ENCODE measurements around the gene NUDCD3. TPM values are rescaled to one million over a fixed set of nuclear protein-coding genes. Genes with fewer than 3 reads are reported as not detected.

NUDCD3 gene
- total RNA-seq, 1 experiment from 2014 or later, result 57.6 TPM

DNA sequence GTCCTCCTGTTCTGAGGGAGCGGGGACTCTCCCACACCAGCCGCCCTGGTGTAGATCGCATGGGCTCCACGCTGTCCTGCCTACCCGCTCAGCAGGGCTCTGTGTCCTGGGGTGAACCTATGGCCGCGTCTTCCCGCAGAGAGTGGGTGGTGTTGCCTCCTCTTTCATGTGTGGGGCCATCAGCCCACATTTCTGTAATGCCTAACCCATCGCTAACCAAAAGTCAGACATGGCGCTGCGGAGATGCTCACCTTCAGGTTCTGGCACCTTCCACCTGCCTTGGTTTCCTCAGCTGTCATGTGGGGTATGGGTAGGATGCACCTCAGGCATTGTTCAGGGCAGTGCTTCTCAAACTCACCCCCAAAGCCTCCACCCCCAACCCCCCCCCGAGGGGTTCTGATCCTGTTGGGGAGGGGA, 114.5 kb downstream of the NUDCD3 start:
- Histone ChIP-seq H3K4me1 (0 out of 2 replicates have a peak, but pooled peaks cover 3% of the 10 kb centered on the region), H3K9me3 (replicated peaks) (no peaks in the 10 kb centered on the region), H3K36me3 (no peaks in the 10 kb centered on the region), H3K4me3 (no peak overlapping the region), H3K27me3 (no peaks in the 10 kb centered on the region), H3K27ac (no peak overlapping the region)
- DNase-seq, result no peak

DNA sequence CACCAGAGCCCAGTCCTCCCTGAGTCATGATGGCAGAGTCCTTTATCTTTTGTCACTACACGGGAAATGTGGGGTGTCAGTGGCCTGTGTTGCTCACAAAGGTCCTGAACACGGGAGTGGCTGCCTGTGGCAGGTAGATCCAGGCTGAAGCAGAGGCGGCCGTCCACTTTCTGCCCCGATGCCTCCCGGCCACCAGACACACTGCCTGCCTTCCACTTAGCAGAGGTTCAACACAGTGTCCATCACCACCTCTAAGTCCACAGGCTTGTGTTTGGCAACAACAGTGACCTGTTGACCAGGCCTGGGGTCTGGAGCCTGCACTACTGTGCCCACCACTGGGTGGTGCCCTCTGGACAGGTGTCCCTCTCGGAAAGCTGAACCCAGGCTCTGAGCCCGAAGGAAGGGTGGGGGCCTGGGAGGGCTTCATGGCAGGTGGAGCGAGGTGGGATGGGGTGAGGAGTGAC, 115.2 kb downstream of the NUDCD3 start:
- peak in 1 of 2 experiments; percentile 39 for DNase-seq
- no peaks in the 10 kb centered on the region for H3K36me3 ChIP-seq

DNA sequence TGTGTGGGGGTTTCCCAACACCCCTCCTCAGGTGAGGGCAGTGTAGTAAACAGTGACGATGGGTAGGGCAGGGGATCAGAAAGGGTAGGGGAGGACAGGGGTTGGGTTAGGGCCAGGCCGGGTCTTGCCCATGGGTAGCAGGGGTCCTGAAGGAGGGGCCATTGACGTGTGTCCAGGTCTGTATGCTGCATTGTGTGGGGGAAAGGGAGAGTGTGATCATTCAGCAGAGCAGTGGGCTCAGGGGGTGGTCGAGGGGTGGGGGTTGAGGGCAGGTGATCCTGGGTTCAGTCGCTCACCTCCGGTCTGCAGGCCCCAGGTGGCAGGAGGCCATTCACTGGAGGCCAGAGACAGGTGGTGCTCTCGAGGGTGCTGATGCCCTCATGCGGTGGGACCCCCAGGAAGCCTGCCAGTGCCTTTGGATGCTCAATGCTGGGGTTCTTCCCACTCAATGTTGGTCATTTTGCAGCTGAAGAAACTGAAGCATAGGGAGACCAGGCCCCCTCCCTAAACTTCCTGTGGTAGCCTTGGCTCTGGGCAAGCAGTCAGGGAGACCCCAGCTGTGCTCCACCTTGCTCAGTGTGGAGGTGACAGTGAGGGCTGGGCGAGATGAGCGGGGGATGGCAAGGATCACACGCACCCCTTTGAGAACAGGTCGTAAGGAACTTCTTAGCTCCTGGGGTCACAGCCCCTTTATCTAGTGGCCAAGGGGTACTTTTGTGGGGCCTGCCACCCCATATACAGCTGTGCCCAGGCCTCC, 116.3 kb downstream of the NUDCD3 start:
- H3K4me3 ChIP-seq, result no peak overlapping the region
- no peak for DNase-seq

More for the DNA sequence above, 115.2 kb downstream of the NUDCD3 start:
- H3K9me3 ChIP-seq (replicated peaks), result no peaks in the 10 kb centered on the region
- 0 out of 2 replicates have a peak, but pooled peaks cover 3% of the 10 kb centered on the region for H3K4me1 ChIP-seq
- H3K27ac ChIP-seq, result no peak overlapping the region
- no peaks in the 10 kb centered on the region for H3K27me3 ChIP-seq
- no peak overlapping the region for H3K4me3 ChIP-seq

DNA sequence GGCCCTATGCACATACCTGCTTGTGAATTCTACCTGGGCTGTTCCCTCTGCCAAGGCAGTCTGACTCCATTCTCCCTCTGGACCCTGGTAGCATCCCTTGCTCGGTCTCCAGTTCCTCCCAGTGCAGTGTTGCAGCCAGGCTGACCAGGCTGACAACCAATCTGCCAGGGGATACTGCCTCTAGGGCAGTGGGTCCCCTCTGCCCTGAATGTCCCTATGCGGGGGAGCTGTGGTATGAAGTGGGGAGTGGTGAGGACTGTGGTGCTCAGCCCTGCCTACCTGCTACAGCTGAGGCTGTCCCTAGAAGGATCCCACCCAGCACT, 117.1 kb downstream of the NUDCD3 start:
- Histone ChIP-seq H3K27ac (no peak overlapping the region), H3K4me1 (peaks cover 3% of the 10 kb centered on the region; the same call in 1 of the 2 replicates), H3K9me3 (replicated peaks) (no peaks in the 10 kb centered on the region), H3K27me3 (no peaks in the 10 kb centered on the region), H3K4me3 (no peak overlapping the region), H3K36me3 (no peaks in the 10 kb centered on the region)
- DNase-seq, result no peak

More for the DNA sequence above, 116.3 kb downstream of the NUDCD3 start:
- Histone ChIP-seq H3K36me3 (no peaks in the 10 kb centered on the region), H3K27ac (no peak overlapping the region), H3K9me3 (replicated peaks) (no peaks in the 10 kb centered on the region), H3K27me3 (no peaks in the 10 kb centered on the region), H3K4me1 (0 out of 2 replicates have a peak, but pooled peaks cover 3% of the 10 kb centered on the region)

DNA sequence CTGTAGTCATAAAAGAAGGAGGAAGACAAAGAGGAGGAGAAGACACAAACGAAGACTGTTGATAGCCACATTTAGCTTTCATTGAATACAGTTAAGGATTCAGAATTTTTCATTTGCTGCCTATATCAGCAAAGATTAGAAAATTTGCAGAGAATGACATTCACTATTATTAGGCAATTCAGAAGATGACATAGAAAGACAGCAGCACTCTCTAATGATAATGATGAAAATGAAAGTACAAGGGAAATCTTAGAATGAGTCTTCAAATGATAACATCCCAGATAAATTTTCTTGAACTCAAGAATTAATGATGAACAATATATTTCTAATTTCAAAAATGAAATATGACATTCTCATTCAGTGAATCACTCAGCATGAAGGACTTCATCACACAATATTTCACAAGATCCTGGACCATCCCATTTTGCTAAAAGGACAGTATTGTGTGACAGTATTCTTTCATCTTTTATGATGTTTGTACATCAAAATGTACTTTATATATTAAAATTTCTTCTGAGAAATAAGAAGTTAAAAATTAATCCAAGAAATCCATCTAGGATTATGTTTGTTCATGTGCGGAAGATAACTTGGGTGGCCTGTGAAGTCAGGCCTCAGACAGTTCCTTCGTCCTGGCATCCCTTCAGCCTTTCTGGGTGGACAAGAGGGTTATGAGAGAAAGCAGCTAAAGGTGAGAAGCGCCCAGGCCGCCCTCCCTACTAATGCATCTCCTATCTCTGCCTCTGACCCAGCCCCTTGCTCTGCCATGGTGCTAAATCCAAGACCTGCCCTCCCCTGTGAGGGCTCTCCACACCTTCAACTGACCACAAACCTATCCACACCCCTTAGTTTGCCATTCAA, 117.7 kb downstream of the NUDCD3 start:
- H3K4me1 ChIP-seq, result peaks cover 3% of the 10 kb centered on the region; the same call in 1 of the 2 replicates
- no peaks in the 10 kb centered on the region for H3K27me3 ChIP-seq
- no peaks in the 10 kb centered on the region for H3K9me3 ChIP-seq (replicated peaks)
- DNase-seq, result no peak
- no peak overlapping the region for H3K27ac ChIP-seq
- no peaks in the 10 kb centered on the region for H3K36me3 ChIP-seq
- H3K4me3 ChIP-seq, result no peak overlapping the region

DNA sequence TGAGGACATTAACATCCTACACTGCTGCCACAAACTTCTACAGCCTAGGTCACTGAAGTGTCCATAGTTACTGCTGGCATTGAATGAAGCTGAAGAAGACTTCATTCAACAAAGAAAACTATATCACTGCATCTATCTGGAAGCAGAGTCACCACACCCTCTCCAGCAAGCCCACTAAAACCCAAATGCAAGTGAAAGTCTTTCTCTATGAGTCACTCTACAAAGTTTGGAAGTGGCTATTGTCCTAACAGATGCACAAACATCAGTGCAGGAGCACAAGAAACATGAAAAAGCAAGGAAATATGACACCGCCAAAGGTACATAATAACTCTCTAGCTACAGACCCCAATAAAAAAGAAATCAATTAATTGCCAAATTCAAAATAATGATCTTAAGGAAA, 121.6 kb downstream of the NUDCD3 start:
- no peaks in the 10 kb centered on the region for H3K36me3 ChIP-seq
- no peak for DNase-seq
- H3K4me1 ChIP-seq, result peaks cover 3% of the 10 kb centered on the region; the same call in 1 of the 2 replicates
- H3K27me3 ChIP-seq, result no peaks in the 10 kb centered on the region; the same call in 1 of the 2 replicates
- no peak overlapping the region for H3K4me3 ChIP-seq
- no peak overlapping the region for H3K27ac ChIP-seq
- no peaks in the 10 kb centered on the region for H3K9me3 ChIP-seq (replicated peaks)

DNA sequence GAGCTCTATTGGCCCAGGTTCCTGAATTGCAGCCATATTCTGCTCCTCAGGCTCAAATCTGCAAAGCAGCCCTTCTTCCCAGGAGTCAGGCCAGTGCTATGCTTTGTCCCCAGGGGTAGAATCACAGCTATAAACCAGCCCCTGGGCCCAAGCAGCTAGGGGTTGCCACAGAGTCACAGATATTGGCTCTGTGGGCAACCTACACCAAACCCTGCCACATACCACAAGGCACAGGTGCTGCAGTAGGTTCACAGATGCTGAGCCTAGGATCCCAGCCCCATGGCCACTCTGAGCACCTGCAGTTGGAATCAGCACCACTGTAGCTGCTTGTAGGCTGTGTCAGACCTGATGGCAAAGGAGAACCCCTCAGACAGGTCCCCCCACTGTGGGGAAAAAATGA, 122.0 kb downstream of the NUDCD3 start:
- Histone ChIP-seq H3K9me3 (replicated peaks) (no peaks in the 10 kb centered on the region), H3K36me3 (no peaks in the 10 kb centered on the region), H3K4me3 (no peak overlapping the region), H3K27ac (no peak overlapping the region), H3K4me1 (peaks cover 3% of the 10 kb centered on the region; the same call in 1 of the 2 replicates), H3K27me3 (no peaks in the 10 kb centered on the region; the same call in 1 of the 2 replicates)
- DNase-seq, result no peak

DNA sequence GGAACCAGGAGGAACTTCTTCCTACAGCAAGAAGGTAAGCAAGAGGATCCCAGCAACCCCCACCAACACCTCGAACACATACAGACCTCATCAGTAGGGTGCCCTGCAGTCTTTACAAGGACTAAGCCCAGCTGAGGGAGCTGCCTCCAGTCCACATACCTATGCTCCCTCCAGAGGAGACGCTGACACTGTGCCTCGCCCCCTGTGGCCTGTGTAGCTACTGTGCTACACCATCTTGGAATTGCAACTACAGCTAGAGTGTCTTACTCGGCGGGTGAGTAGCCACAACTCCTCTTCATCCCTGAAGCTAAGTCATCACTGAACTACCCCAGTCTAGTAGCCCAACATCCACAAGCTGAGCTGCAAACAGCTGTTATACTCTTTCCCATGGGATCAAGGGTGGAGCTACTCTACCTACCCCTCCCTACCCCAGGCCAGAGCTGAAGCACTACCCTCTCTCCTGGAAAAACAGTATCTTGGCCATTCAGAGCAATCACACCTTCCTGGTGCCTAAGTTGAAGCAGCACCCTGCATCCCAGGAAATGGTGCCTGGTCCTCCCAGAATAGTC, 122.9 kb downstream of the NUDCD3 start:
- Histone ChIP-seq H3K9me3 (replicated peaks) (no peaks in the 10 kb centered on the region), H3K4me3 (no peak overlapping the region), H3K36me3 (no peaks in the 10 kb centered on the region), H3K27ac (no peak overlapping the region), H3K27me3 (no peaks in the 10 kb centered on the region; the same call in 1 of the 2 replicates), H3K4me1 (peaks cover 3% of the 10 kb centered on the region; the same call in 1 of the 2 replicates)
- DNase-seq, result no peak

DNA sequence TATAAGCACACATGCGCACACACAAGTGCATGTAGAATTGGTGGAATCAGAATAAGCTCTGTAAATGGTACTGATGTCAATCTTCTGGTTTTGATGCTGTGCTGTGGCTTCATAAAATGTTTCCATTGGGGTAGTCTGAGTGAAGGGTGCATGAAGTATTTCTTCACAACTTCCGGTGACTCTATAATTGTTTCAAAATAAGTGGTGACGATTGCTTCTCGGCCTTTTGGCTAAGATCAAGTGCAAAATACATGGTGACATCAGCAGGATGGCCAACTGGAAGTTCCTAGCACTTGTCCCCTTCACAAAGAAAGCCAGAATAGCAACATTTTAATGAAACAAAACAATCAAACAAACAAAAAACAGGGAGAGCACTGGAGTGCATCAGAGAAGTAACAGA, 123.5 kb downstream of the NUDCD3 start:
- no peak for DNase-seq
- Histone ChIP-seq H3K4me1 (peaks cover 3% of the 10 kb centered on the region; the same call in 1 of the 2 replicates), H3K36me3 (no peaks in the 10 kb centered on the region), H3K27ac (no peak overlapping the region), H3K9me3 (replicated peaks) (no peaks in the 10 kb centered on the region), H3K4me3 (no peak overlapping the region), H3K27me3 (no peaks in the 10 kb centered on the region; the same call in 1 of the 2 replicates)

DNA sequence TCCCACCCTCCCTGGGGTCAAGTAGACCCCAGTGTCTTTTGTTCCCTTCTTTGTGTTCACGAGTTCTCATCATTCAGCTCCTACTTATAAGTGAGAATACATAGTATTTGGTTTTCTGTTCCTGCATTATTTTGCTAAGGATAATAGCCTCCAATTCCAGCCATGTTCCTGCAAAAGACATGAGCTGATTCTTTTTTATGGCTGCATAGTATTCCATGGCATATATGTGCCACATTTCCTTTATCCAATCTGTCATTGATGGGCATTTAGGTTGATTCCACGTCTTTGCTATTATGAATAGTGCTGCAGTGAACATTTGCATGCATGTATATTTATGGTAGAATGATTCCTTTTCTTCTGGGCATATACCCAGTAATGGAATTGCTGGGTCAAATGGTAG, 136.8 kb downstream of the NUDCD3 start:
- Histone ChIP-seq H3K36me3 (no peaks in the 10 kb centered on the region), H3K27ac (no peak overlapping the region)
- no peak for DNase-seq

DNA sequence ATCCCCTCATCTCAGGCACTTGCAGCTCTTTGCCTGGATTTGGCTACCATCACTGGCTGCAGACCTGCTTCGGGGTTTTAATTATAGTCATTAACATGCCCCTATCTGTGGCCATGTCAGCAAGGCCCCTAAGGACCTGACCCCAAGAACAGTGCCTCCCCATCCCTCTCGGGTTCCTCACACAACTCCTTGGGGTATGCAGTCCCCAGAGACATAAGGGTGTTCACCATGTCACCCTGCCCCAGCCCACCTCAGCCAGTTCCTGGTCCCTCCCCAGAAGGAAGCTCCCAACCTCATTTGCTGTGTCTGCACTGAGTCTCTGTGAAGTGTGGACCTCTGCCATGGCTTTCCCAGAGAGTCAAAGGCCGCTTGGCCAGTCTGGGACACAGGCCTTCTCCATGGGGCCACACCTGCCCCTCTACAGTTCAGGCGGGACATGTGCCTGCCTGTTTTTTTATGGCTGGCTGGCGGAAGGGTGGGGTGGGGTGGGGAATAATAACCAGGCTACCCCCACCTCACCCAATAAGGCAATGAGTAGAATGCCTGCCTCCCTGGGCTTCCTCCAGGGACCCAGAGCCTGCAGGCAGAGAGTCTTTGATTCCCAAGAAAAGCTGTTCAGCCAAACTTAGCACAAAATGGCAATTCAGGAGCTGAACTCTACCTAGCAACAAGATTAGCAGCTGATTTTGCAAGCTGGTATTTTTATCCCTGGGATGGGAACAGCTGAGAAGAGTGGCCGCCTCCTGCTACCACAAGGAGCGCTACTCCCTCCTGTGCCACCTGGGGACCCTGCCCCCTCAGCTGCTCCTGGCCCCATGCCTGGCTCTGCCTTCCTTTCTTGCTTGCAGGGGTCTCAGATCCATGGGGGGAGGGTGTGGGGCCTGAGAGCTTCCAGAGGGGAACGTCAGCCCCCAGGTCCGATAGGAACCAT, 141.3 kb downstream of the NUDCD3 start:
- H3K27me3 ChIP-seq, result no peaks in the 10 kb centered on the region
- H3K36me3 ChIP-seq, result no peaks in the 10 kb centered on the region
- no peaks in the 10 kb centered on the region for H3K9me3 ChIP-seq (replicated peaks)
- H3K27ac ChIP-seq, result no peak overlapping the region
- no peaks in the 10 kb centered on the region for H3K4me1 ChIP-seq
- H3K4me3 ChIP-seq, result no peak overlapping the region
- DNase-seq, result no peak

More for the DNA sequence above, 136.8 kb downstream of the NUDCD3 start:
- no peak overlapping the region for H3K4me3 ChIP-seq
- H3K9me3 ChIP-seq (replicated peaks), result no peaks in the 10 kb centered on the region
- H3K4me1 ChIP-seq, result no peaks in the 10 kb centered on the region
- H3K27me3 ChIP-seq, result no peaks in the 10 kb centered on the region

DNA sequence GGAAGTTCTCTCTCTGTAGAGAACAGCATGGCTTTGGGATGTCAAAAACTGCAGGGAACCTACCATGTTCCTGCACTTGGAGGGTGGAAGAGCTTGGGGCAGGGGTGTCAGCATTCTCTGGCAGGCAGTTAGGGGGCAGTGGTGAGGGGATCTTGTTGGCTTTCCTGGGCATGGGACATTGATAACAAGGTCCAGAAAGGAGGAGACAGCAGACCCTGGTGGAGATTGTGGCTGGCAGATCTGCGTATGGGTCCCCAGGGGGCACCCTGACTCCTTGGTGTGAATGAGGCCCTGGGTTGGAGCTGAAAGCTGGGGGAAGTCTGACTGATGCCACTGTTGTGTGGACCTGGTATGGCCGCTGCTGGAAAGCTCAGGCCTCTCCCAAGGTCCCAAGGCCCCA, 142.2 kb downstream of the NUDCD3 start:
- Histone ChIP-seq H3K9me3 (replicated peaks) (no peaks in the 10 kb centered on the region), H3K27ac (no peak overlapping the region), H3K4me3 (no peak overlapping the region), H3K36me3 (no peaks in the 10 kb centered on the region), H3K27me3 (no peaks in the 10 kb centered on the region), H3K4me1 (no peaks in the 10 kb centered on the region)
- peak; percentile 37 to 57 for DNase-seq

DNA sequence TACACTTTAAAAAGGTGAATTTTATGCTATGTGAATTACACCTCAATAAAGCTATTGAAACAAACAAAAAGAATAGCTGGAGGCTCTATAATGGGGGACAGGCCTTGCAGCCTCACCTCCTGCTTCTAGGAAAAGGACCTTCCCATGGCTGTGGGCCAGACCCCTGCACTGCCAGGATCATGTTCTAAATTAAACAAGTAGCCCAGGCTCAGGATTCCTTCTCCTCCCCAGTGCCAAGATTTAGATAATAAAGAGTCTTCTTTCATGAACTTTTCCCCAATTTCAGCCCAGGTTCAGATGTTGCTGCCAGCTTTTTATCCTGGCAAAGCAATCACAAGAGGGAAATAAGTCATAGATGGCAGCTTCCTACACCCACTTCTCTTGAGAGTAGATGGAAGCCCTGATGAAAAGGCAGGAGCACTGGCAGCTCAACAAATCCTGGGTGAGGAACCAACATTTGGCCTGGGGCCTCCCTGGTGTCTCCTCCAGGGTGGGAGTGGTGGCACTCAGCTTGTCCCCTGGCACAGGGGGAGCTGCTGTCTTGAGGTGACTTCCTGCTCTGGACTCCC, 142.8 kb downstream of the NUDCD3 start:
- no peak overlapping the region for H3K27ac ChIP-seq
- no peaks in the 10 kb centered on the region for H3K36me3 ChIP-seq
- DNase-seq, result no peak
- H3K4me1 ChIP-seq, result no peaks in the 10 kb centered on the region
- H3K27me3 ChIP-seq, result no peaks in the 10 kb centered on the region
- no peak overlapping the region for H3K4me3 ChIP-seq
- H3K9me3 ChIP-seq (replicated peaks), result no peaks in the 10 kb centered on the region

DNA sequence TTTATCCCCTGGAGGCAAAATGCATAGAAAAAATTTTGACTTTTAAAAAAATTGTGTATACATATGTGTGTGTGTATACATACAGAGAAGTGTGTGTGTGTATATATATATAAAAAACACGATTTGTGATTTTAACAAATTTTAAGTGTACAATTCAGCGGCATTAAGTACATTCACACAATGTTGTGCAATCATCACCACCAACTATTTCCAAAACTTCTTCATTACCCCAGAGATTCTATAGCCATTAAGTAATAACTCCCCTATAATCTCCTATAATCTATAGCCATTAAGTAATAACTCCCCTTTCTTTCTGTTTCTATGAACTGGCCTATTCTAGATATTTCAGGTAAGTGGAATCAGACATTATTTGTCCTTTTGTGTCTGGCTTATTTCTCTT, 144.4 kb downstream of the NUDCD3 start:
- Histone ChIP-seq H3K9me3 (replicated peaks) (no peaks in the 10 kb centered on the region), H3K27ac (no peak overlapping the region), H3K4me3 (no peak overlapping the region), H3K36me3 (no peaks in the 10 kb centered on the region), H3K4me1 (no peaks in the 10 kb centered on the region), H3K27me3 (no peaks in the 10 kb centered on the region)
- no peak for DNase-seq
